ENCODE data around the gene C5orf24. TPM values are rescaled to one million over a fixed set of nuclear protein-coding genes. Genes with fewer than 3 reads are reported as not detected.

The C5orf24 gene
- total RNA-seq, 1 donor from 2014 or later = 44.9 TPM

DNA sequence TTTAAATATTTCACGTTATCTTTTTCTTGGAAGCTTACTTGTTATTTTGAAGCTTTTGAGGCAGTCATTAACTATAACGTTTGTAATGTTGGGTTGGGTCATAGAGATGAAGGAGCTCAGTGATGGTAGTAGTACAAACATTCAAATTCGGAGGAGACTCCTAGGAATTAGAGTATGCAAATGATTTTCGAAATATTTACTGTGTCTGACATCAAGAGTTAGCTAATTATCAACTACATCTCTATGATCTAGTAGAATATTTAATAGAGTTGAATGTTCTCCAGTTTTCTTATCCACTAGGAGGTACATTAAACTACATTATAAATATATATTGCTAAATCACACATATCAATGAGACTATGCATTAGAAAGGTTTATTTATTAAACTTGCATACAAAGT is 28.8 kb upstream of the C5orf24 start:
- H3K4me3 ChIP-seq = no peak overlapping the region
- intact Hi-C loops (cut with DNase I) = no loop called here
- H3K9me3 ChIP-seq = no peaks in the 10 kb centered on the region
- no peaks in the 10 kb centered on the region for H3K4me1 ChIP-seq
- H3K36me3 ChIP-seq = peaks cover 90% of the 10 kb centered on the region
- H3K27ac ChIP-seq = no peak overlapping the region
- no peaks in the 10 kb centered on the region for H3K27me3 ChIP-seq
- ATAC-seq (no peak), DNase-seq (no peak)
- TF ChIP-seq, protein P1, sequence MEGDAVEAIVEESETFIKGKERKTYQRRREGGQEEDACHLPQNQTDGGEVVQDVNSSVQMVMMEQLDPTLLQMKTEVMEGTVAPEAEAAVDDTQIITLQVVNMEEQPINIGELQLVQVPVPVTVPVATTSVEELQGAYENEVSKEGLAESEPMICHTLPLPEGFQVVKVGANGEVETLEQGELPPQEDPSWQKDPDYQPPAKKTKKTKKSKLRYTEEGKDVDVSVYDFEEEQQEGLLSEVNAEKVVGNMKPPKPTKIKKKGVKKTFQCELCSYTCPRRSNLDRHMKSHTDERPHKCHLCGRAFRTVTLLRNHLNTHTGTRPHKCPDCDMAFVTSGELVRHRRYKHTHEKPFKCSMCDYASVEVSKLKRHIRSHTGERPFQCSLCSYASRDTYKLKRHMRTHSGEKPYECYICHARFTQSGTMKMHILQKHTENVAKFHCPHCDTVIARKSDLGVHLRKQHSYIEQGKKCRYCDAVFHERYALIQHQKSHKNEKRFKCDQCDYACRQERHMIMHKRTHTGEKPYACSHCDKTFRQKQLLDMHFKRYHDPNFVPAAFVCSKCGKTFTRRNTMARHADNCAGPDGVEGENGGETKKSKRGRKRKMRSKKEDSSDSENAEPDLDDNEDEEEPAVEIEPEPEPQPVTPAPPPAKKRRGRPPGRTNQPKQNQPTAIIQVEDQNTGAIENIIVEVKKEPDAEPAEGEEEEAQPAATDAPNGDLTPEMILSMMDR (IDR thresholded peaks at IDR 0.05) = no peak

DNA sequence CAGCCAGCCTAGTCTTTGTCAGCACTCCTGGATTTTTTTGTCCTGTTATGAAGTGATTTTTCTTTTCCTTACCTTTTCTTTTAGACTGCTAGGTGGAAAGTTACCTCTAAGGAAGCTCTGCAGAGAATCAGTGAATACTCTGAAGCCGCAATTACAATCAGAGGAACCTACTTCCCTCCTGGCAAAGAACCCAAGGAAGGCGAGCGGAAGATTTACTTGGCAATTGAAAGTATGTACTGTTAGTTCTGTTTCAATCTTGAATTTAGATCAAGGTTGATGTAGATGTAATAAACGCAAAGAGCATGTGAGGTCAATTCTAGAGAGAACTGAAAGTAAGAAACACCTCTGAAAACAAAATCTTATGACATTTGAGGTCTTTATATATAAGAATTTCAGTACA is 27.0 kb upstream of the C5orf24 start:
- Histone ChIP-seq H3K27me3 (no peaks in the 10 kb centered on the region), H3K9me3 (no peaks in the 10 kb centered on the region), H3K4me3 (no peak overlapping the region), H3K4me1 (no peaks in the 10 kb centered on the region), H3K36me3 (peaks cover 87% of the 10 kb centered on the region), H3K27ac (no peak overlapping the region)
- ATAC-seq = no peak
- intact Hi-C loops (cut with DNase I) = no loop called here
- DNase-seq = no peak
- TF ChIP-seq, protein P1 (IDR thresholded peaks at IDR 0.05) = no peak

DNA sequence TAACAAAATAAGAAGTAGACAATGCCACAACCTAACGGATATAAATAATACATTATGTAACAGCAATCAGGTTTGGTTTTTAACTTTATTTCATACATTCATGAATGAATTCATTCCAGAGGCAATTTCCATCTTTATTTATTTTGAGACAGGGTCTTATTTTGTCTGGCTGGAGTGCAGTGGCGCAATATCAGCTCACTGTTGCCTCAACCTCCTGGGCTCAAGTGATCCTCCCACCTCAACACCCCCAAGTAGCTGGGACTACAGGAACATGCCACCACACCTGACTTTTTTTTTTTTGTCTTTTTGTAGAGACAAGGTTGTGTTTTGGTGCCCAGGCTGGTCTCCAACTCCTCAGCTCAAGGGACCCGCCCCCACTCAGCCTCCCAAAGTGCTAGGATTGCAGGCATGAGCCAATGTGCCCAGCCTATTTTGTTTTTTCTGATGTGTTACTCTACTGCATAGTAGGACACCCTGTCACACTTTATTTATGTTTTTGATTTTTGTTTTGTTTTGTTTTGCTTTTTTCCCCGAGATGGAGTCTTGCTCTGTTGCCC is 26.3 kb upstream of the C5orf24 start:
- H3K27me3 ChIP-seq = no peaks in the 10 kb centered on the region
- TF ChIP-seq, protein P1 (IDR thresholded peaks at IDR 0.05) = no peak
- DNase-seq = peak; percentile 72
- H3K36me3 ChIP-seq = peaks cover 84% of the 10 kb centered on the region
- ATAC-seq = peak; percentile 52
- H3K9me3 ChIP-seq = no peaks in the 10 kb centered on the region
- H3K27ac ChIP-seq = no peak overlapping the region
- no peaks in the 10 kb centered on the region for H3K4me1 ChIP-seq
- H3K4me3 ChIP-seq = no peak overlapping the region
- intact Hi-C loops (cut with DNase I) = no loop called here

DNA sequence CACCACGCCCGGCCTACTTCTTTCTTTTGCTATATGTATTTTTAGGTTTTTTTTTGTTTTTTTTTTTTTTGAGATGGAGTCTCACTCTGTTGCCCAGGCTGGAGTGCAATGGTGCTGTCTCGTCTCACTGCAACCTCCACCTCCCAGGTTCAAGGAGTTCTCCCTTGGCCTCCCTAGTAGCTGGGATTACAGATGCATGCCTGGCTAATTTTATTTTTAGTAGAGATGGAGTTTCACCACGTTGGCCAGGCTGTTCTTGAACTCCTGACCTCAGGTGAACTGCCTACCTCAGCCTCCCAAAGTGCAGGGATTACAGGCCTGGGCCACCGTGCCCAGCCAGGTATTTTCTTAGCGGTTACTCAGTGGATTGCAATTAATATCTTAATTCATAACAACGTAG is 23.9 kb upstream of the C5orf24 start:
- TF ChIP-seq, protein P1 (IDR thresholded peaks at IDR 0.05) = no peak
- peaks cover 71% of the 10 kb centered on the region for H3K36me3 ChIP-seq
- H3K4me1 ChIP-seq = no peaks in the 10 kb centered on the region
- no peaks in the 10 kb centered on the region for H3K27me3 ChIP-seq
- intact Hi-C loops (cut with DNase I) = no loop called here
- no peak overlapping the region for H3K4me3 ChIP-seq
- H3K9me3 ChIP-seq = no peaks in the 10 kb centered on the region
- no peak overlapping the region for H3K27ac ChIP-seq
- ATAC-seq = no peak
- DNase-seq = no peak

DNA sequence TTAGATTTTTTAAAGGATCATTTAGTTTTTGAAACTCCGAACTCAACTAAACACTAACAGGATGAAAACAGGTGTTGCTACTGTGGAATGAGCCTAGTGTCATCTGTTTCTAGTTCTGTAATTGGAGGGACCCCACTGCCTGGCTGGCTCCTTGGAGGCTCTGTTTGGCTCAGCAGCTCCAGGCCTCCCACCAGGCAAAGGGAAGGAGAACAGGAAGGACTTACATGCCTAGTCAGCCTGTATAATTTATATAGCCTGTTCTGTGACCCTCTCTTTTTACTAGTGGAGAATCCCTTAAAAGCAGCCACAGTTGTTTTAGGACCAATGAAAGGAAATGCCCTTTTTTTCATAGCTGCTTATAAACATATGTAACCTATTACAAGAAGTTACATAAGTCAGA is 21.1 kb upstream of the C5orf24 start:
- H3K27me3 ChIP-seq = no peaks in the 10 kb centered on the region
- no peaks in the 10 kb centered on the region for H3K4me1 ChIP-seq
- H3K27ac ChIP-seq = no peak overlapping the region
- DNase-seq = no peak
- peaks cover 74% of the 10 kb centered on the region for H3K36me3 ChIP-seq
- intact Hi-C loops (cut with DNase I) = no loop called here
- no peak for ATAC-seq
- no peaks in the 10 kb centered on the region for H3K9me3 ChIP-seq
- H3K4me3 ChIP-seq = no peak overlapping the region
- TF ChIP-seq, protein P1 (IDR thresholded peaks at IDR 0.05) = no peak

DNA sequence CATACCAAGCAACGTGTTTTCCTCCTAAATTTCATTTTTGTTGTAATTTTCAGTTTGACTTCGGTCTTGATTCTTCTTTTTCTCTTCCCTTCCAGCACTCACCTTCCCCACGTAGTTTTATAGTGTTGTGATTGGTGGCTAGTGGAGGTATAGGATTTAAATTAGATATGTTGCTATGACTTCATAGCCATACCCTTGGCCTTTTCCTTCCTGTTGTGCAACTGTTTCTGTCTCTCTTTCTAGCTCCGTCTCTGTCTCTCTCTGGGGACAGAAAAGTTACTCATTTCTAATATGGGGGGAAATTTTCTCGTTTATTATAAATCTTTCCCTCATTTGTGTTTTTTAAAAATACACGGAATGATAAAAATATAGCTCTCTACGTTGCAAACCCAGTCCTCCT is 20.6 kb upstream of the C5orf24 start:
- DNase-seq (no peak), ATAC-seq (no peak)
- H3K36me3 ChIP-seq = peaks cover 70% of the 10 kb centered on the region

More for the DNA sequence above, 20.6 kb upstream of the C5orf24 start:
- Histone ChIP-seq H3K4me1 (no peaks in the 10 kb centered on the region), H3K4me3 (no peak overlapping the region), H3K9me3 (no peaks in the 10 kb centered on the region), H3K27me3 (no peaks in the 10 kb centered on the region), H3K27ac (no peak overlapping the region)
- TF ChIP-seq, protein P1 (IDR thresholded peaks at IDR 0.05) = no peak
- intact Hi-C loops (cut with DNase I) = no loop called here
